DMS153 treated with DMSO at 0.1 percent for 48 hours (cell line): ENCODE results near the gene NBDY.
"Not testable (repeated sequence)": the region's sequence is repeated elsewhere in the genome, so short reads cannot be mapped to it uniquely, and the experiment has no call there.

Source experiments
- DNase-seq: peaks from one replicate; lab custom pipeline; 2025; ENCODE audit not compliant: unreplicated experiment; lab: John Stamatoyannopoulos, UW

NBDY gene

DNA sequence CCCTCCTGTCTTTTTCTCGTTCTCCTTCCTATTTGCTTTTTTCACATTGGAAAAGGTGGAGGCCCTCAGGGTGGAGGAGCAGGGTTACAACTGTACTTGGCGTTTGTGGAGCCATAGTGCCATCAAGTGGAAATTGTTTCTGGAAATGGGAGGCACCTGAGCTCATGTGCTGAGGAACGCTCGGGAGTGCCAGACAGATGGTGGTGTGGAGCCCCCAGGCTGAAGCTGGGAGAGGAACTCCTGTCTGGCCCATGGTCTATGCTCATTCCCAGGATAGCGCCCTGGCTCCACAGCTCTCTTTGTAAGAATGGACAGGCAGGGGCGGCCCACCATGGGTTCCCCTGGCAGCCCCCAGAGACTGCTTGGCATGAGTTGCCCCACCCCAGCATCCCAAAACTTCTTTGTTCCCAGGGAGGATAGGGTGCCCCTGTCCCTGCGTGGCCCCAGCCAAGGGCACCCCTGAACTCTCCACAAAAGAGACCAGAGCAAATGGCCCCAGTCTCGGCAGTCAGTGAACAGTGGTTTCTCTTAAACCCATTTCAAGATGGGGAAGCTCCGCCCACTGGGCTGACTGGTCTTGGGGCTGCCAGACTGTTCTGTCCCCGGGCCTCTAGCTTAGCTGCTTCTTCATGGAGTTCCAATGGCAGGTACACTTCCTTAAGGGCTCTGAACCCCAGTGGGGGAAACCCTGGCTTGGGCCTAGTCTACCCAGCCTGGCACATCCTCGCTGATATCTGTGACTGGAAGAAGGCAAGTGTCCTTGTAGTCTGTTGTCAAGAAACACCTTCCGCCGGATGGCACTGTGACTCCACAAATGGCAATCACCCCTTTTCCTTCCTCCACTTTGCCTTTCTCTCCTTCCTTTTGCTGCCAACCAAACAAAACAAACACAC is 70.1 kb downstream of the NBDY start:
- no peak for DNase-seq

- DNase-seq, result no peak
Measured at GRCh38 chrX:56800307-56800706, 71.3 kb downstream of the NBDY start.

- DNase-seq, result no peak
Measured at GRCh38 chrX:56800801-56801200, 71.8 kb downstream of the NBDY start.

DNA sequence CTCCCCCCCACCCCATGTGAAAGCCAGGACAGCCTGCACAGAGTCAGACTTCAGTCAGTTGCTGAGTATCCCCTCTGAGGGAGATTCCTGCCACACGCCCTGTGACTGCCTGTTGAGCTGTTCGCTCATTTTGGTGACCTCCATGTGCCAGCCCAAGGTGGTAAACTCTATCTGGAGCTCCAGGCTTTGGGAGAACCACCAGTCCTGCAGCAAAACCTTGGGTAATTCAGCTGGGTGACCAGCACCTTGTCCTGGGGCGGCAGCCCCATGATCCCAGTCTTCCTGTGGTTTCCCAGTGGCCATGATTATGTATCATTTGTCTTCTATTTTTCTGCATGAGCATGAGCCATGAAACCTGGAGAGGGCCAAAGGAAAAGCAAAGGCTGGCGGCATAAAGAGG is 73.4 kb downstream of the NBDY start:
- no peak for DNase-seq

DNA sequence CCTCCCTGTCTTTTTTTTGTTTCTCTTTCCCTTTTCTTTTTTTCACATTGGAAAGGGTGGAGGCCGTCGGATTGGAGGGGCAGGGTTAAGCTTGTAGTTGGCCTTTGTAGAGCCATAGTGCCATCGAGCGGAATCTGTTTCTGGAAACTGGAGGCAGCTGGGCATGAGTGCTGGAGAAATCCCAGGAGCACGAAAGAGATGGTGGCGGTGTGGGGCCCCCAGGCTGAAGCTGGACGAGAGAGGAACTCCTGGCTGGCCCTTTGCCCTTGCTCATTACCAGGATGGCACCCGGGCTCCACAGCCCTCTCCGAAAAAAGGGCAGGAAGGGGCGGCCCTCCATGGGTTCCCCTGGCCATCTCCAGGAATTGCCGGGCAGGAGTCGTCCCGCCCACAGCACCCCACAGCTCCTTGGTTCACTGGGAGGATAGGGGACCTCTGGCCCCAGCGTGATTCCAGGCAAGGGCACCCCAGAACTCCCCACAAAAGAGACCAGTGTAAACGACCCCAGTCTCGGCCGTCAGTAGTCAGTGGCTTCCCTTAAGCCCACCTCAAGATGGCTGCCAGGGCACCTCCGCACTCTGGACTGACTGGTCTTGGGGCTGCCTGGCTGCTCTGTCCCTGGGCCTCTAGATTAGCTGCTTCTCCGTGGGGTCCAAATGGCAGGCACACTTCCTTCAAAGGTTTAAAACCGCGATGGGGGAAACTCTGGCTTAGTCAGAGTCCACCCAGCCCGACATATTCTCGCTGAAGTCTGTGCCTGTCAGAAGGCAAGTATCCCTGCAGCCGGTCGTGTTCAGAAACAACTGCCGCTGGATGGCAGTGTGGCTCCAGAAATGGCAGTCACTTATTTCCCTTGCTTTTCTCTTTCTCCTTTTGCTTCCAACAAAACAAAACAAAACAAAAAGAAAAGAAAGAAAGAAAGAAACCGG is 74.1 kb downstream of the NBDY start:
- DNase-seq, result no peak

DNA sequence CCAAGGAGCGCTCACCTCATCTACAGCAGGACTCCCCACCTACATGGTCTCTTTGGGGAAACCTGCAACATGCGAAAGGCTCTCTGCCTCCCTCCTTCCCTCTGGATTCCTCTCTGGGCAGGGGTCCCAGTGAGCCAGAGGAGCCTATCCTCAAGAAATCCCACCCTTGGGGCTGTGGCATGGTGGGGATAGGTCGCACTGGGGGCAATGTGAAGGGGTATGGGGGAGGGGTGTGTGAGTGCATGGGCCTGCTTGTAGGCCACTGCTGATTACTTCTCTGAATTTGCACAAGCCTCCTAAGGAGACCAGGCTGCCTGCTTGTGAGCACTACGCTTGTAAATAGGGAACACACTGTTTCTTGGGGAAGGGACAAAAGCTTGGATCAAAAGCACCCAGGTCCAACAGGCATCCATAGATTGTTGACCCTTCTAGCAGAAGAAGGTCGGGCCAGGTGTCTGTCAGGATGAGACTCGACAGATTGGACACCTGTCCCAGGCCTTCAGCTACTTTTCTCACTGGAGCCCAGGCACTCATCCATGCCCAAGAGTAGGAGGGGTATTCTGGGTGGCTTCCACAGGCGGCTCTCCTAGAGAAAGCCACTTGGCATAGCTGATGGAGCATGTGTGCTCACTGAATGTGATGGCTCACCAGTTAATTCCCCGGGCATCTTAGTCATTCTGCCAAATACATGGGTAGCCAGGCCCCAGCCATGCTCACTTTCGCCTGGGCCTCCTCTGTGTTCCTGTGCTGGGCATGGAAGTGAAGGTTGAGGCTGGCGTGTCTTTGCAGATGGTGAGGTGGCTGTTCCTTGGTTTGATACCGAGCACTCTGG is 75.0 kb downstream of the NBDY start:
- DNase-seq, result no peak

DNA sequence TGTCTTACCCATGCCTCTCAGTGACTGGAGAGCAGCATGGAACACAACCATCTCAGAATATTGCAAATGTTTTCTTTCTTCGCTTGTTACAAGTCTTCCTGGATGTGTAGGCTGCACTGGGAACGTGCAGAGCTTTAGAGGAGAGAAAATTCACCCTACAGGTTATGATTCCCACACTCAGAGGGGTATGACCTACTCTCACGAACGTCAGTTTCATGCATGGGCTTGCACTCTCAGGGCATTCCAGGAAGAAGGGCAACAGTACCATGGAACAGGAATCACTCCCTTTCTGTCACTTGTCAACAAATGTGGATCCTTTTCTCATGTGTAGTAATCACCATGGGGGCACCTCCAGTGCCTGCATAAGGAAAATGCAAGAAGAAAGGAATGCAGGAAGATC is 75.8 kb downstream of the NBDY start:
- no peak for DNase-seq

- DNase-seq, result no peak
Measured at GRCh38 chrX:56805399-56805798, 76.4 kb downstream of the NBDY start.

GRCh38 chrX:56806176-56806575 is 77.1 kb downstream of the NBDY start:
- not testable (repeated sequence) for DNase-seq

DNA sequence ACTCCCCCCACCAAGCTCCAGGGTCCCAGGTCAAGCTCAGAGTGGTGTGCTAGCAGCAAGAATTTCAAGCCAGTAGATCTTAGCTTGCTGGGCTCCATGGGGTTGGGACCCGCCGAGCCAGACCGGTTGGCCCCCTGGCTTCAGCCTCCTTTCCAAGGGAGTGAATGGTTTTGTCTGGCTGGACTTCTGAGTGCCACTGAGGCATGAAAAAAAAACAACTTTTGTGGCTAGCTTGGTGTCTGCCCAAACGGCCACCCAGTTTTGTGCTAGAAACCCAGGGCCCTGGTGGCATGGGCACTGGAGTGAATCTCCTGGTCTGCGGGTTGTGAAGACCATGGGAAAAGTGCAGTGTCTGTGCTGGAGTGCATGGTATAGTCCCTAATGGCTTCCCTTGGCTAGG is 82.6 kb downstream of the NBDY start:
- no peak for DNase-seq

GRCh38 chrX:56812515-56813105 is 83.6 kb downstream of the NBDY start:
- no peak for DNase-seq

- DNase-seq, result no peak
Measured at GRCh38 chrX:56813318-56813837, 84.3 kb downstream of the NBDY start.

DNA sequence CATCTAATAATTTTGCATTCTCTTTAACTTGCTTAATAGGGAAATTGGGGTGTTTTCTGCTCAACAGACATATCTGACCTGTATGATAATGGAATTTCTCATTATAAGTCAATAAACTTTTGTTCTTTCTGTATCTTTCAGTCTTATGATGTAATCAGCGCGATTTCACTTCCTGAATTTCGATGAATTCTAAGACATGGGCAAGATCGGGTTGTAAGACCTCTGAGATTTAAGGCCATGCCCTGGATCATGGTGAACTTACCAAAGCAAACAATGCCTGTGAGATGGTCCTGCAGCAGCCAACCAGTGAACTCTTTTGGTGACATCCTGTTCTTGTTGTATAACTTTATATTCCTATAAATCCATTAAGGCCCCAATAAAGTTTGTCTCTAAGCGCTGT is 88.1 kb downstream of the NBDY start:
- DNase-seq, result no peak

- no peak for DNase-seq
Measured at GRCh38 chrX:56826020-56826419, 97.0 kb downstream of the NBDY start.

GRCh38 chrX:56833626-56834025 is 104.6 kb downstream of the NBDY start:
- no peak for DNase-seq

- no peak for DNase-seq
Measured at GRCh38 chrX:56853436-56853835, 124.4 kb downstream of the NBDY start.

DNA sequence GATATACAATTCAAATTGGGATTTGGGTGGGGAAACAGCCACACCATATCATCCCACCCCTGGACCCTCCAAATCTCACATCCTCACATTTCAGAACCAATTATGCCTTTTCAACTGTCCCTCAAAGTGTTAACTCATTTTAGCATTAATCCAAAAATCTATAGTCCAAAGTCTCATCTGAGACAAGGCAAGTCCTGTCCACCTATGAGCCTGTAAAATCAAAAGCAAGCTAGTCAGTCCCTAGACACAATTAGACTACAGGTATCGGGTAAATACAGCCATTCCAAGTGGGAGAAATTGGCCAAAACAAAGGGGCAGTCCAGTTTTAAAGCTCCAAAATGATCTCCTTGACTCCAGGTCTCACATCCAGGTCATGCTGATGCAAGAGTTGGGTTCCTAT is 128.0 kb downstream of the NBDY start:
- no peak for DNase-seq

DNA sequence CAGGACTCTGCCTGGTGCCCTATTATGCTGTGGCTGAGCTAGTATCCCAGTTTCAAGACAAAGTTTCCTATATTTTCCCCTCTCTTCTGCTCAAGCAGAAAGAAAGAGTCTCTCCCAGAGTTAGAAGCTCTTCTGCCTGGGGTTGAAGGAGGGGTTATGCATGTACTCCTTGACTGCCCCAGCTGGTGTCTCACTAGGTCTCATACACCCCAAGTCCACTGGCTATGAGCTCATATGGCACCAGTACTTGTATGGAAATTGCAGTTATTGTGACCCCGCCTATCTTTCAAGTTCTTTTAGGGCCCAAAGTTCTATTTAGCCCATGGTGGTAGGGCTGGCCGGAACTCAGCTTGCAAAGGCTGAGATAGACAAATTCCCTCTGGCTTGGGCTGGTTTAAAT is 131.8 kb downstream of the NBDY start:
- no peak for DNase-seq
